Fibroblast of lung (primary cell): ENCODE data around the gene MXRA8.

Experiments
- CTCF ChIP-seq, 2 donors: IDR thresholded peaks in 1 of 2; conservative IDR thresholded peaks in 1 of 2; 1 replicate in 1 of 2; 2 replicates in 1 of 2; pipeline ENCODE4 v1.5.1; 2011 to 2012; ENCODE audit warnings: low read length in 2 of 2, control low read depth in 1 of 2, inconsistent platforms in 1 of 2, low read depth in 1 of 2, mild to moderate bottlenecking in 1 of 2
- EZH2 ChIP-seq: IDR thresholded peaks from 2 replicates; pipeline ENCODE4 v1.5.1; 2012; ENCODE audit warnings: low read length, control low read depth, mild to moderate bottlenecking; ENCODE audit errors: missing control alignments

DNA sequence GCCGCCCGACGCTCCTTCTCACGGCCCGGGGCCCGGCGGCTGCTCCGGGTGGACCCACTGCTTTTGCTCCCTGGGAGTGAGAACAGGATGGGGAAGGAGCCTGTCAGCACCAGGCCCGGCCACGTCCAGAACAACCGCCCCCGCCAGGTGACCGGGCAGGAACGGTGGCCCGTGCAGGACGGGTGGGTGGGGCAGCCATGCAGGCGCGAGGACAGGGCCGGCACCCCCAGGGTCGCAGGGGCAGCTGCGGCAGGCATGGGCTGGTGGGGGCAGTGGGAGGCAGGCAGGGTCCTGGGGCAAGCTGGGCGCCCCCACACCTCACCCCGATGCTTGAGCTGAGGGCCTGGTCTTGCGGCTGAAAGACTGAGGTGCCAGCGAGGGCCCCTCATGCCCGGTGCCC, 21.9 kb downstream of the MXRA8 start:
- TF ChIP-seq EZH2 (no peak), CTCF (conservative IDR thresholded peaks at IDR 0.05 in 1 of 2, IDR thresholded peaks at IDR 0.05 in 1 of 2; ENCODE audit: low read depth in 1 of 2, low read length in 2 of 2) (no peak)
